HEK293 (cell line): Measurements from ENCODE around the gene ABCG1.

Experiments used
- CTCF ChIA-PET: fragments of 350-600 bp; formaldehyde crosslinking; extraction: SDS; loops from one replicate; lab custom pipeline; 2021; ENCODE audit warnings: antibody characterized with exemption; lab: Yijun Ruan, JAX
- POLR2A ChIA-PET: fragments of 300-600 bp; formaldehyde crosslinking; extraction: SDS; loops from one replicate; lab custom pipeline; 2020; ENCODE audit warnings: antibody characterized with exemption, inconsistent platforms; lab: Yijun Ruan, JAX
- H3K27ac ChIP-seq: fragments of 200-500 bp; sonication (Bioruptor generic); 2 replicates; pipeline ENCODE4 v1.5.1; 2014; ENCODE audit warnings: low read depth, low read length, control low read depth, inconsistent platforms; ENCODE audit errors: extremely low read depth
- H3K36me3 ChIP-seq, 2 experiments: fragments of 200-500 bp in 1 of 2; sonication (Bioruptor generic) in 1 of 2; 1 replicate in 1 of 2; 2 replicates in 1 of 2; pipeline ENCODE4 v1.5.1; 2014 to 2017; ENCODE audit warnings: inconsistent platforms in 2 of 2, low read length in 2 of 2; ENCODE audit not compliant: control insufficient read depth in 2 of 2, insufficient read depth in 1 of 2
- H3K4me1 ChIP-seq: fragments of 200-500 bp; sonication (Bioruptor generic); 2 replicates; pipeline ENCODE4 v1.5.1; 2014; ENCODE audit warnings: mild to moderate bottlenecking, low read length, inconsistent platforms; ENCODE audit not compliant: control insufficient read depth, insufficient read depth
- H3K4me3 ChIP-seq: 2 replicates; pipeline ENCODE4 v1.5.1; 2011; ENCODE audit warnings: low read depth, mild to moderate bottlenecking, control low read depth, low read length, moderate library complexity
- H3K9me3 ChIP-seq: fragments of 200-500 bp; sonication (Bioruptor generic); 2 replicates; pipeline ENCODE4 v1.5.1; 2014; ENCODE audit warnings: low read depth, low read length, inconsistent platforms; ENCODE audit not compliant: control insufficient read depth, insufficient read depth
- KLF17 ChIP-seq: fragments of 450-650 bp; formaldehyde crosslinking; IDR thresholded peaks from 2 replicates; pipeline ENCODE4 v1.5.1; 2016; ENCODE audit warnings: missing biosample characterization, missing genetic modification characterization
- MZF1 ChIP-seq: fragments of 450-650 bp; formaldehyde crosslinking; IDR thresholded peaks from 2 replicates; pipeline ENCODE4 v1.5.1; 2017; ENCODE audit warnings: missing biosample characterization, missing genetic modification characterization, borderline replicate concordance
- SP7 ChIP-seq: fragments of 450-650 bp; formaldehyde crosslinking; IDR thresholded peaks from 2 replicates; pipeline ENCODE4 v1.5.1; 2016; ENCODE audit warnings: missing biosample characterization, missing genetic modification characterization
- TRIM28 ChIP-seq: IDR thresholded peaks from 2 replicates; pipeline ENCODE4 v1.6.1; 2011; ENCODE audit warnings: low read length, control low read depth, borderline replicate concordance
- ZBTB11 ChIP-seq: fragments of 450-650 bp; formaldehyde crosslinking; conservative IDR thresholded peaks from 2 replicates; pipeline ENCODE4 v1.5.1; 2016; ENCODE audit warnings: low read depth, missing biosample characterization, missing genetic modification characterization
- ZBTB17 ChIP-seq: fragments of 450-650 bp; formaldehyde crosslinking; IDR thresholded peaks from 2 replicates; pipeline ENCODE4 v1.5.1; 2016; ENCODE audit warnings: missing biosample characterization, missing genetic modification characterization
- ZEB2 ChIP-seq: fragments of 450-650 bp; formaldehyde crosslinking; IDR thresholded peaks from 2 replicates; pipeline ENCODE4 v1.5.1; 2016; ENCODE audit warnings: missing biosample characterization, missing genetic modification characterization
- ZFP41 ChIP-seq: fragments of 450-650 bp; formaldehyde crosslinking; IDR thresholded peaks from 2 replicates; pipeline ENCODE4 v1.5.1; 2016; ENCODE audit warnings: missing biosample characterization, missing genetic modification characterization, borderline replicate concordance
- ZNF221 ChIP-seq: fragments of 450-650 bp; formaldehyde crosslinking; IDR thresholded peaks from 2 replicates; pipeline ENCODE4 v1.5.1; 2017; ENCODE audit warnings: missing biosample characterization, missing genetic modification characterization, borderline replicate concordance
- ZNF223 ChIP-seq: fragments of 450-650 bp; formaldehyde crosslinking; IDR thresholded peaks from 2 replicates; pipeline ENCODE4 v1.5.1; 2016; ENCODE audit warnings: missing biosample characterization, missing genetic modification characterization
- ZNF24 ChIP-seq: fragments of 450-650 bp; formaldehyde crosslinking; IDR thresholded peaks from 2 replicates; pipeline ENCODE4 v1.5.1; 2016; ENCODE audit warnings: missing biosample characterization, missing genetic modification characterization
- ZNF274 ChIP-seq, 2 experiments: fragments of 200-500 bp in 1 of 2; fragments of 450-650 bp in 1 of 2; sonication (Bioruptor generic) in 1 of 2; formaldehyde crosslinking in 1 of 2; IDR thresholded peaks; 2 replicates each; pipeline versions ENCODE4 v1.5.1 to v1.6.1; 2014 to 2016; ENCODE audit warnings: borderline replicate concordance in 1 of 2, inconsistent platforms in 1 of 2, low read length in 1 of 2, missing biosample characterization in 1 of 2, missing genetic modification characterization in 1 of 2
- ZNF292 ChIP-seq: fragments of 450-650 bp; formaldehyde crosslinking; IDR thresholded peaks from 2 replicates; pipeline ENCODE4 v1.5.1; 2016; ENCODE audit warnings: low read depth, missing biosample characterization, missing genetic modification characterization, borderline replicate concordance
- ZNF354C ChIP-seq: fragments of 450-650 bp; formaldehyde crosslinking; IDR thresholded peaks from 2 replicates; pipeline ENCODE4 v1.5.1; 2016; ENCODE audit warnings: missing biosample characterization, missing genetic modification characterization, low read depth, borderline replicate concordance
- ZNF37A ChIP-seq: fragments of 450-650 bp; IDR thresholded peaks from 2 replicates; pipeline ENCODE4 v1.5.1; 2018; ENCODE audit warnings: missing biosample characterization, missing genetic modification characterization
- ZNF394 ChIP-seq: fragments of 450-650 bp; formaldehyde crosslinking; IDR thresholded peaks from 2 replicates; pipeline ENCODE4 v1.5.1; 2016; ENCODE audit warnings: missing biosample characterization, missing genetic modification characterization, mild to moderate bottlenecking, moderate library complexity, borderline replicate concordance
- ZNF518A ChIP-seq: fragments of 450-650 bp; formaldehyde crosslinking; conservative IDR thresholded peaks from 2 replicates; pipeline ENCODE4 v1.5.1; 2016; ENCODE audit warnings: low read depth, missing biosample characterization, missing genetic modification characterization
- ZNF624 ChIP-seq: fragments of 450-650 bp; formaldehyde crosslinking; IDR thresholded peaks from 2 replicates; pipeline ENCODE4 v1.5.1; 2017; ENCODE audit warnings: missing biosample characterization, missing genetic modification characterization
- ZNF645 ChIP-seq: fragments of 450-650 bp; formaldehyde crosslinking; IDR thresholded peaks from 2 replicates; pipeline ENCODE4; 2016; ENCODE audit warnings: missing biosample characterization, missing genetic modification characterization
- ZNF658 ChIP-seq: fragments of 450-650 bp; formaldehyde crosslinking; IDR thresholded peaks from 2 replicates; pipeline ENCODE4; 2016; ENCODE audit warnings: missing biosample characterization, missing genetic modification characterization
- ZNF660 ChIP-seq: fragments of 450-650 bp; IDR thresholded peaks from 2 replicates; pipeline ENCODE4 v1.5.1; 2018; ENCODE audit warnings: missing biosample characterization, mild to moderate bottlenecking, missing genetic modification characterization
- ZNF692 ChIP-seq: fragments of 450-650 bp; formaldehyde crosslinking; IDR thresholded peaks from 2 replicates; pipeline ENCODE4 v1.5.1; 2016; ENCODE audit warnings: missing biosample characterization, missing genetic modification characterization

Gene ABCG1

GRCh38 chr21:42208036-42208435, 10.9 kb upstream of the ABCG1 start:
- Histone ChIP-seq H3K9me3 (no peaks in the 10 kb centered on the region), H3K4me3 (no peak overlapping the region), H3K27ac (no peak overlapping the region), H3K36me3 (no peaks in the 10 kb centered on the region), H3K4me1 (no peaks in the 10 kb centered on the region)
- ChIA-PET POLR2A (no interaction called here), CTCF (interaction anchor here (0.9 to 1.1 kb wide), 2 partner anchors 12 to 1074 kb away, joined by 3 to 4 read pairs; no protein-coding TSS in a partner anchor)
- TF ChIP-seq ZNF394 (tag by site-specific recombination) (no peak), ZNF292 (tag by site-specific recombination) (no peak), KLF17 (tag by site-specific recombination) (no peak), ZFP41 (tag by site-specific recombination) (no peak), ZNF660 (tag by site-specific recombination) (no peak), ZNF658 (tag by site-specific recombination) (no peak), ZBTB11 (tag by site-specific recombination) (no peak), ZNF518A (tag by site-specific recombination) (no peak), ZNF692 (no peak), ZNF37A (tag by site-specific recombination) (no peak), ZNF223 (tag by site-specific recombination) (no peak), ZEB2 (tag by site-specific recombination) (no peak)

GRCh38 chr21:42208801-42209490, 10.0 kb upstream of the ABCG1 start:
- H3K9me3 ChIP-seq = no peaks in the 10 kb centered on the region
- H3K4me3 ChIP-seq = no peak overlapping the region
- H3K27ac ChIP-seq = no peak overlapping the region
- ChIA-PET POLR2A (interaction anchor here (0.6 kb wide), 1 partner anchor 11 kb away, joined by 3 read pairs; no protein-coding TSS in a partner anchor), CTCF (interaction anchor here (0.6 to 1.1 kb wide), 3 partner anchors 50 to 789 kb away, joined by 3 read pairs; no protein-coding TSS in a partner anchor)
- H3K36me3 ChIP-seq = no peaks in the 10 kb centered on the region
- no peaks in the 10 kb centered on the region for H3K4me1 ChIP-seq
- TF ChIP-seq ZNF221 (tag by site-specific recombination) = no peak
- no peak for TF ChIP-seq ZNF645 (tag by site-specific recombination)
- no peak for TF ChIP-seq TRIM28
- TF ChIP-seq ZNF354C (tag by site-specific recombination) = no peak
- TF ChIP-seq ZBTB17 = no peak
- no peak for TF ChIP-seq ZNF624
- TF ChIP-seq SP7 = no peak
- no peak for TF ChIP-seq ZNF274 (IDR thresholded peaks at IDR 0.05; ENCODE audit: low read length)
- TF ChIP-seq ZNF274 (tag by site-specific recombination; IDR thresholded peaks at IDR 0.05; ENCODE audit: borderline replicate concordance) = no peak
- no peak for TF ChIP-seq MZF1 (tag by site-specific recombination)
- TF ChIP-seq ZNF24 (tag by site-specific recombination) = no peak
